ENCODE measurements around the gene PADI4.
"Not testable (repeated sequence)": the region's sequence is repeated elsewhere in the genome, so short reads cannot be mapped to it uniquely, and the experiment has no call there.

PADI4 gene

DNA sequence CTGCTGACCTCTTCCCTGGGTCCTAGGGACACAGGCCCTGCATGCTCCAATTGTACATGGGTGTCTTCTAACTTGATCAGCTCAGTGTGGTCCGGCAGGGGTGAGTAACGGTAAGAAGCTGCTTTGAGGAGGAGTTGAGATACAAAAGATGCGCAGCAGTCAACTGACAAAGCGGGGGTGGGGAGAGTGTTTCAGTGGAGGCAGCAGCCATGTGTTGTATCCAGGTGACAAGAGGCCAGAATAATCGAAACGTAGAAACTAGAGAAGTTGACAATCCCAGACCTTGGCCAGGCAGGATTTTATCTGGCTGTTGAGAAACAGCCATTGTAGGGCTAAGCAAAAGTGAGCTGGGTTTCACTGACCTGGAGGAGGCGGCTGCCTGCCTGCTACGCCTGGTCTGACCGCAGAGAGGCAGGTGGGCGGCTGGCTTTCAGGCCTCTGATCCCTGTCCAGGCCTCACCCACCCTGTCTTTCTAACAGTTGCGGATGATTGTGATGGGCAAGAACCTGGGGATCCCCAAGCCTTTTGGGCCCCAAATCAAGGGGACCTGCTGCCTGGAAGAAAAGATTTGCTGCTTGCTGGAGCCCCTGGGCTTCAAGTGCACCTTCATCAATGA, 92.8 kb downstream of the PADI4 start:
- no peak for DNase-seq

DNA sequence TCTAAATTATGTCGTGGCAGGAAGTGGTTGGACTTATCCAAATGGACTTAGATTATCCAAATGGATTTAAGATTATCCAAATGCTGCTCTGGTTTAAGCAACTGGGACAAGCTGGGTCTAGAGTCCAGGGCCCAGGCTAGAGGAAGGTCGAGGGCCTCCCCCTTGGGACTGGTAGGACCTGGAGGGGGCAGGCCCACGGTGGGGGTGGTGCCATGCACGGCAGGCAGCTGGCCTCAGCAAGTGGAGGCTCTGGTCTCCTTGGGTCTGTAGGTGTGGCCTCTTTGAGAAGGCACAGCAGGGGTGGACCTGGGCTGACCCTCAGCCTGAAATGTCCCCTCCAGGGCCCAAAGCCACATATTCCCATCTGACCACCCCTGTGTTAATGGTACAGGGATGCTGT, 93.8 kb downstream of the PADI4 start:
- DNase-seq, result no peak

DNA sequence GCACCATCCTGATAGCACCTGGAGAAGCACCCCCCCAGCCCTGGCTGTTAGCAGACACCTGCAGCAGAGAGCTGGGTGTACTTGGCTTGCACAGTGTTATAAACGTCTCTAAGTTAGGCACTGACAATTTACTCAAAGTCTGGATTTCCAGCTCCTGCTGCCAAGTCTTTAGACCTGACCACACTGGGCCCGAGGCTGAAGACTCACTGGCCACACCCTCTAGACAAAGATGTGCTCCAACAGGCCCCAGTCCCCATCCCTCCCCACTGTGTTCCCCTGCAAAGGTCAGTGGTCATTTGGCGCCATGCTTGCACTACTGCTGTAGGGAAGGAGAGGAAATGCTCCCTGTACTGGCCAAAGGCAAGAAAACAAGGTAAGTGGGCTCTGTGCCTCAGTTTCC, 95.1 kb downstream of the PADI4 start:
- DNase-seq, result no peak

DNA sequence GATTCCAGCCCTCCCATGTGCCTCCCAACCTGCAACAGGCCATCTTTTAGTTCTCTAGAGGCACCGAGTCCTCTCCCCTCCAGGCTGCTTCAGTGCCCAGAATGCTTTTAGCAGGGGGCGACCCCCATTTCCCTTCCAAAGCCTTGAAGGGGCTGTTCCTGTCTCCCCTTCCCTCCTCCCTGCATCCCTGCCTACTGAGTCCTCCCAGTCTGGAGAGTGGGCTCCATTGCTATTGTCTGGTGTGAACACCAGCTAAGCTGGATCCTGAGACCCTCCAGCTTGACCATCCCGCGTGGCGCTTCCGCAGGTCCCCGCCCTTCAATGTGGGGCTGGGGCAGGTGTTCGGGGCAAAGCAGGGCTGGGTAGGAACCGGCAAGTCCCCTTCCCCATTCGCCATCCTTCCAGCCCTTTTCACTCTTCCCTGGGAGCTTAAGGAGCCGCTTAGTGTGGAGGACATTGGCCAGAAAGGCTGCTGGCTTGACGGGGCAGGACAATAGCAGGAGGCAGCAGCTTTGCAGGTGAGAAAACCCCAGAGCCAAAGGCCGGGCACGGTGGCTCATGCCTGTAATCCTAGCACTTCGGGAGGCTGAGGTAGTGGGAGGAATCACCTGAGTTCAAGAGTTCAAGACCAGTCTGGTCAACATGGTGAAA, 96.2 kb downstream of the PADI4 start:
- DNase-seq, result no peak

DNA sequence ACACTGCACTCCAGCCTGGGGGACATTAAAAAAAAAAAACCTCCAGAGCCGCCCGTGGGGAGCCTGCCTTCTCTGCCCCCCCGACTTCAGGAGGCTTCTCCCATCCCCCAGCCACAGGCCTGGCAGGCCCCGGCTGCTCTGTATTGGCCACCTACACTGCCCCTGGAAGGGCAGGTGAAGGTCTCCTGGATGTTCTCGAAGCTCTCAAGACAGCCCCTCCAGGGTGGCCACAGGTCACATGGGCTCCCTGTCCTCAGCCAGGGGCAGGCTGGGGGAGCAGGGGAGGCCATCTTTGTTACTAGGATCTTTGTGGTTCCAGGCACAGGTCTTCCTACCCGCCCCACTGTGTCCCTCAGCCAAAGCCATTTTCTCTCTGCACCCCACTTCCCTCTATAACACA, 96.8 kb downstream of the PADI4 start:
- no peak for DNase-seq

DNA sequence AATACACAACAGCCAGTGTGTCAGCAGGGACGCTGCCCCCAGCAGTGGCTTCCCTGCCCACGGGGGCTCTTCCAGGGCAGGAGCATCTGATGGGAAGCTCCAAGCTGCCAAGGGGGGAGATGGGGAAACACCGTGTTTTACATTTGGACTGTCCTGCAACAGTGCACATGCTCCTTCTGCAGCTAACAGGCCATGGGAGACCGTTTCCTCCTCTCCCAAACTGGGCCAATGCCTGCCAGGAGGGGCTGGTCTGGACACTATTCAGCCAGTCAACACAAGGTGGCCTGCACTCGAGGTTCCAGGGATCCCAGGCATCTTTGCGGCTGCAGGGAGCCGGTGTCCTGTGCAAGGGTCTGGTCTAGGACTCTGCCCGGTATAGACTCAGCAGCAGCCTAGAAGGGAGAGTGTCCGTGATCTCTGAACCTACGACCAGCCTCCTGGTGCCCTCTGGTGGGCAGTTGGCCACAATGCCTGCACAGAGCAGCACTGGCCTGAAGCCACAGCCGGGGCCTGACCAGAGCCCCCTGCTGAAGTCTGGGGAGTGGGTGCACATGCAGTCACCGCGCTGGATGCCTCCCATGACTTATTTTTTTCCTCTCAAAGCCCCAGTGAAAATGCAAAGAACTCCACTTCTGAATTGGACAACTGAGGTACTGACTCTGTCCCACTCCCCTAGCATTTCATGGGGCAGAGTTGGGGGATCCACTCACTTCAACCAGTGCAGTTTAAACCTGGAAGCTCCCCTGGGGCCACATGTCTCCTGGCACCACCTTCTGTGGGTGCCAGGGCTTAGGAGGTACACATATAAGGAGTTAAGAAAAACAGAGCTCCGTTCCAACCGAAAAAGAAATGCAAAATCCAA, 98.1 kb downstream of the PADI4 start:
- DNase-seq, result no peak

DNA sequence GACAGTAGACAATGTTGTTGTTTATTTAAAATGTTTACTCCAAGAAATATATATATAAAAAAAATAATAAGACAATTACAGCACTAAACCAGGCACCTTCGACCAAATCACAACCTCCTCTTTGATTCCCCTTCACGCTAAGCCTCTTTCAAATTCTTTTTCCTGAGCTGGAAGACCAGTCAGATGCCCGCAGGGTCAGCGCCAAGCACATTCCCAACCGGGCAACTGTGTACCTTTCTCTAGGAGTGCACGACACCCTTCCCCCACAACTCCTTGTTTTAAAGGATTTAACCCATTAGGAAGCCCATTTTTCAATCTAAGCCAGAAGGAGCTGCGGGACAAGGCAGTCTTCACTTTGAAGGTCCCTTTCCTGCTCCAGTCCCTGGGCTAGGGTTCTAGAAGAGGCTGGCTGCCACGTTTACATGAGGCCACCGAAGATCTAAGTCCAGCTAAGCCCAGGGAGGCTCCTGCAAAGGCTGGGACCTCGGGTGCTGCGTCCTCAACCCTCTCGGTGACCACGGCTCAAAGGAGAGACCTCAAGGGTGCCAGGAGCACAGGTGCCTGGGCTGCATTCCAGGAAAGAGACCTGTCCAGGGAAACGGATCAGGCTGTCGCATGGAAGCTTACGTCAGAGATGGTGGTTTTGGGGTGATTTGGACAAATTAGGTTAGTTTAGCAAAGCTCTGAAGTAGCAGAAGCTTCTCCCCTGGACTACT, 98.9 kb downstream of the PADI4 start:
- DNase-seq, result not testable (repeated sequence)

DNA sequence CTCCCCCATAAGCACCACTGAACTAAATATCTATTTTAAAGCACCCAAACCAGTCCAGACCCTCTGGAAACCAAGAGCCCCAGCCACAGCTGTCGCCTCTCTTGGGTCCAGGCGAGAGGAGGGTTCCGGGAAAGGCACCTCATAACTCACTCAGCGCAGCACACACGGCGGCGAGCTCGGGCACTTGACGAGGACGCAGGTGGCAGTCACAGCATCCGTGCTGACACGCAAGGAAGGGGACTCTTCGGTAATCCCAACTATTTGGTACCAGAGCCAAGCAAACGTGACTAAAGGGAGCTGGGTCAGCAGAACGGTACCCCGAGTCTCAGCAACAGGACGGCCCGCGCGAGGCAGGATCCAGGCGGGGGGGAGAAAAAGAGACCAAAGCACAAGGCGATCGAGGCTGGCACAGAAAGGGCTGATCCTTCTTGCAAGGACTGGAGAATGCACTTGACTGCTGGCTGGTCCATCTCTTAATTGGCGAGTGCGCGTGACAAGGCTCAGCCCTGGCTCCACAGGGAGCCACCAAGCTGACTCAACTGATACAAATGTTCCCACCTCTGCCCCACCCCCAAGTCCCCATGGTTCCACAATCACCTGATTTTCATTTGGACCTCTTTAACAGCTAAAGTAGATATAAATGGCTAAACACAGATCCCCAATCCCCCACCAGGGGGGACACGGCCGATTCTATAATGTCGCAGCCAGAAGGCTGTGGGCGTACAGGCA, 100.0 kb downstream of the PADI4 start:
- DNase-seq, result not testable (repeated sequence)

DNA sequence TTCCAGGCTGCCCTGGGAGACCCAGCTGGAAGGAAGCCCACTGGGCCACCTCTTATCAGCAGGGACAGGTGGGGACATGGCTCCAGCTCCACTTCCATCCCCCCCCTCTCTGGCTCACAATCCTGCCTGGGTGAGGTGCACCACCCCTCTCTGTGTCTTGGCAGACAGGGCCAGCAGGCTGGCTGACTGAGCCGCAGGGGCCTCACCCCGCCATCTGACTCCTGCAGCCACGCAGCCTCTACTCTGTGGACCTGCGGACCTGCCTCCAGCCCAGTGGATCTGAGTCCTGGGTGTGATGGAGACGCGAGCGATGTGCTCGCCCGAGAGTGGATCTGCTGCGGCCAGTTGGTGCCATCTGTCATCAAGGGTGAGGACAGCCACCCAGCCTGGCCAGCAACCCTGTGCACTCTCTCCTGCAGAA, 101.4 kb downstream of the PADI4 start:
- no peak for DNase-seq

DNA sequence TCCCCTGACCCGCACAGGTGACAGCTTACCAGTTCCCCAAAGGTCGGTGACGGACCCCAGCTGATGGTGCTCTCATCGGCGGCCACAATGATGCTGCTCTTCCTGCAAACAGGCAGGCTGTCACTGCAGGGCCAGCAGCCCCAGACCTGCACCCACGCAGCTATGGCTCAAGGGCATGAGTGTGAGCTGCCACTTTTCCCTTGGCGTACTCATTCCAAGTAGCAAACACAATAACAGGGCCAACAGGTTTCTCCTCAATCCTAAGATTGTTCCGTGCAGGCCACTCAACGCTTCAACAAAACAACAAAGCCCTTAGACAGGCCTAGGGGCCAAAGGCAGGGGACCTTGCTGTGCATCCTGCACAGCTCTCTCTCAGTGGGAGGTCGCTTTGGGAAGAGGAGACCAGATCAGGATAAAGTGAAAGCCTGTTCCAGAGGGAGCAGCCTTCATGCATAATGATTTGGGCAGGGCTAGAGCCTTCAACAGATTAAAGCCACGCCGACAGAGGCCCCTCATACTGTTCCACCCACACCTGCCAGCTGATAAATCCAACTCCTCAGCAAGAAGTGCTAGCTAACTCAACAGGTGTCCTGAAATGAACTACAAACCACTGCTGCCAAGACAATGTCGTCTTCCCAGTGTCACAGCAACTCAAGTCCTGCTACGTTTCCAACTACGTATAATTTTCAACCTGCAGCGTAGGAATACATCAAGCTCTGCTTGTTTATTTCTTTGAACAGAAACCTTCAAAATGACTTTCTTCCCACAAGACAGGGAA, 104.3 kb downstream of the PADI4 start:
- no peak for DNase-seq

Data from NCI-H2029 (cell line).